HepG2 (cell line): Measurements from ENCODE around the gene JADE2. TPM values are rescaled to one million over a fixed set of nuclear protein-coding genes. Genes with fewer than 3 reads are reported as not detected.
A peak's percentile ranks its signal among the peaks of the same experiment; 100 is the strongest.

Source experiments
- ARNTL ChIP-seq: sonication (generic); formaldehyde crosslinking; IDR thresholded peaks from 2 replicates; pipeline ENCODE4 v1.4.0; 2020; ENCODE audit warnings: mild to moderate bottlenecking, missing genetic modification reagents
- CC2D1A ChIP-seq: sonication (generic); formaldehyde crosslinking; IDR thresholded peaks from 2 replicates; pipeline ENCODE4 v1.8.1; 2023; ENCODE audit warnings: mild to moderate bottlenecking, missing genetic modification reagents
- DMAP1 ChIP-seq: IDR thresholded peaks from 2 replicates; pipeline ENCODE4 v1.6.1; 2016
- MAF1 ChIP-seq: sonication (generic); formaldehyde crosslinking; IDR thresholded peaks from 2 replicates; pipeline ENCODE4 v1.5.0; 2020; ENCODE audit warnings: missing genetic modification reagents, borderline replicate concordance
- MTA1 ChIP-seq: sonication (generic); formaldehyde crosslinking; IDR thresholded peaks from 2 replicates; pipeline ENCODE4 v1.4.0; 2020; ENCODE audit warnings: missing genetic modification reagents, mild to moderate bottlenecking, borderline replicate concordance
- NFIB ChIP-seq: sonication (generic); formaldehyde crosslinking; IDR thresholded peaks from 2 replicates; pipeline ENCODE4 v1.9.0; 2021; ENCODE audit warnings: missing genetic modification reagents, mild to moderate bottlenecking, borderline replicate concordance
- PRMT3 ChIP-seq: sonication (generic); formaldehyde crosslinking; IDR thresholded peaks from 2 replicates; pipeline ENCODE4 v1.8.1; 2022; ENCODE audit warnings: low read depth, mild to moderate bottlenecking, moderate library complexity, missing genetic modification reagents, borderline replicate concordance
- SMC3 ChIP-seq: IDR thresholded peaks from 2 replicates; pipeline ENCODE4 v1.6.1; 2011; ENCODE audit warnings: low read length, improper control_type of control experiment
- SRSF4 ChIP-seq: fragments of 200-400 bp; formaldehyde crosslinking; IDR thresholded peaks from one replicate; pipeline ENCODE4 v1.6.1; 2018; ENCODE audit warnings: mild to moderate bottlenecking, low read depth, low read length, moderate library complexity; ENCODE audit not compliant: poor library complexity, severe bottlenecking
- TOPORS ChIP-seq: sonication (generic); formaldehyde crosslinking; IDR thresholded peaks from 2 replicates; pipeline ENCODE4 v1.8.0; 2023; ENCODE audit warnings: mild to moderate bottlenecking, missing genetic modification reagents
- TSC22D2 ChIP-seq: sonication (generic); formaldehyde crosslinking; IDR thresholded peaks from 2 replicates; pipeline ENCODE4 v1.5.1; 2020; ENCODE audit warnings: missing genetic modification reagents, mild to moderate bottlenecking, borderline replicate concordance
- U2AF1 ChIP-seq: fragments of 200-400 bp; formaldehyde crosslinking; optimal IDR thresholded peaks from 2 replicates; pipeline ENCODE3; 2017; ENCODE audit warnings: mild to moderate bottlenecking, low read depth, low read length
- ZBTB40 ChIP-seq, 2 experiments: fragments of 450-650 bp in 1 of 2; sonication (generic) in 1 of 2; formaldehyde crosslinking in 1 of 2; IDR thresholded peaks; 2 replicates each; pipeline versions ENCODE4 v1.6.1 to v1.8.0; 2016 to 2022; ENCODE audit warnings: antibody characterized with exemption in 1 of 2, mild to moderate bottlenecking in 1 of 2, missing genetic modification reagents in 1 of 2
- ZNF138 ChIP-seq: sonication (generic); formaldehyde crosslinking; IDR thresholded peaks from 2 replicates; pipeline ENCODE4 v1.5.0; 2020; ENCODE audit warnings: mild to moderate bottlenecking, low read depth, missing genetic modification reagents
- ZNF510 ChIP-seq: sonication (generic); formaldehyde crosslinking; IDR thresholded peaks from 2 replicates; pipeline ENCODE4 v1.4.0; 2020; ENCODE audit warnings: low read depth, mild to moderate bottlenecking, missing genetic modification reagents
- ZNF563 ChIP-seq: sonication (generic); formaldehyde crosslinking; IDR thresholded peaks from 2 replicates; pipeline ENCODE4 v1.8.0; 2022; ENCODE audit warnings: mild to moderate bottlenecking, moderate library complexity, missing genetic modification reagents
- ZNF691 ChIP-seq: sonication (generic); formaldehyde crosslinking; IDR thresholded peaks from 2 replicates; pipeline ENCODE4 v1.4.0; 2020; ENCODE audit warnings: missing genetic modification reagents, low read depth, mild to moderate bottlenecking, borderline replicate concordance
- ZNF713 ChIP-seq: sonication (generic); formaldehyde crosslinking; IDR thresholded peaks from 2 replicates; pipeline ENCODE4 v1.4.0; 2020; ENCODE audit warnings: mild to moderate bottlenecking, missing genetic modification reagents
- ZNF749 ChIP-seq: sonication (generic); formaldehyde crosslinking; IDR thresholded peaks from 2 replicates; pipeline ENCODE4 v1.8.0; 2022; ENCODE audit warnings: mild to moderate bottlenecking, missing genetic modification reagents, moderate library complexity, borderline replicate concordance
- polyA plus RNA-seq, 8 experiments: library from polyadenylated mRNA; depleted of rRNA in 3 of 8; stranded (reverse) in 7 of 8; unstranded in 1 of 8; fragments of >200 nt; fragmentation: Illumina TruSeq in 4 of 8; extraction: Trizol in 4 of 8; gene quantifications; 2 replicates each; pipeline versions ENCODE4 v1.2.1 to v1.2.3, GENCODE V29; 2011 to 2016; ENCODE audit warnings: low read depth in 4 of 8, missing spikeins in 1 of 8, mixed read lengths in 1 of 8; ENCODE audit not compliant: insufficient read depth in 1 of 8
- total RNA-seq, 5 experiments: library from RNA; depleted of rRNA; stranded (reverse); fragments of >200 nt; fragmentation: Illumina TruSeq; extraction: Trizol; gene quantifications; 2 replicates each; pipeline ENCODE4 v1.2.3, GENCODE V29; 2016; ENCODE audit warnings: low read depth in 1 of 5

Gene JADE2
- total and polyA plus RNA-seq, 2 of the 13 experiments (the other 11 are each of a cell fraction or from before 2014, with no cell fraction given) = 7.5 to 15.1 TPM

- TF ChIP-seq ZNF510 (CRISPR knock-in tag) (no peak), DMAP1 (CRISPR knock-in tag) (peak; percentile 94), ZNF713 (CRISPR knock-in tag) (0 out of 2 replicates have a peak, but pooled peaks have one; percentile 76), MAF1 (no peak), PRMT3 (CRISPR knock-in tag) (no peak), ZBTB40 (IDR thresholded peaks at IDR 0.05) (no peak), ZBTB40 (CRISPR knock-in tag; IDR thresholded peaks at IDR 0.05) (peak; percentile 75; the same call in 1 of the 2 replicates), ARNTL (CRISPR knock-in tag) (peak; percentile 88), ZNF138 (CRISPR knock-in tag) (0 out of 2 replicates have a peak, but pooled peaks have one; percentile 55), NFIB (no peak), SRSF4 (no peak), TOPORS (CRISPR knock-in tag) (no peak), ZNF563 (CRISPR knock-in tag) (no peak), U2AF1 (no peak), ZNF749 (CRISPR knock-in tag) (peak; percentile 54; the same call in 1 of the 2 replicates), MTA1 (CRISPR knock-in tag) (peak; percentile 94), ZNF691 (CRISPR knock-in tag) (peak; percentile 89; the same call in 1 of the 2 replicates), SMC3 (no peak), TSC22D2 (CRISPR knock-in tag) (0 out of 2 replicates have a peak, but pooled peaks have one; percentile 25), CC2D1A (CRISPR knock-in tag) (no peak)
These were observed 19.1 kb upstream of the JADE2 start (continued) for GRCh38 chr5:134506054-134507039.
